ENCODE results near the gene KIR3DL1.
"Not testable (repeated sequence)": the region's sequence is repeated elsewhere in the genome, so short reads cannot be mapped to it uniquely, and the experiment has no call there.

- TF ChIP-seq CTCF (IDR thresholded peaks at IDR 0.05 in 8 of 11, conservative IDR thresholded peaks at IDR 0.05 in 3 of 11); POLR2AphosphoS5 (IDR thresholded peaks at IDR 0.05): not testable (repeated sequence)
Observed at GRCh38 chr19:54837522-54837921, 21.3 kb downstream of the KIR3DL1 start.
